Neural cell (in vitro differentiated cells): Measurements from ENCODE around the gene FIBCD1. TPM values are rescaled to one million over a fixed set of nuclear protein-coding genes. Genes with fewer than 3 reads are reported as not detected.

Experiments used
- H2AFZ ChIP-seq: fragments of 200-600, 300-800 bp; sonication (generic), shearing (Covaris generic); 2 replicates; pipeline ENCODE4 v1.6.0; 2014; ENCODE audit warnings: low read depth, mild to moderate bottlenecking, antibody characterized with exemption, low read length, moderate library complexity
- H3F3A ChIP-seq: fragments of 200-600 bp; shearing (Covaris generic); 2 replicates; pipeline ENCODE4 v1.6.1; 2016; ENCODE audit warnings: mild to moderate bottlenecking, moderate library complexity, mixed read lengths, antibody characterized with exemption, low read length; ENCODE audit not compliant: insufficient read depth, poor library complexity, severe bottlenecking
- H3K27ac ChIP-seq: fragments of 200-600, 300-800 bp; sonication (generic), shearing (Covaris generic); 2 replicates; pipeline ENCODE4 v1.5.1; 2014; ENCODE audit warnings: mild to moderate bottlenecking, low read length, moderate library complexity
- H3K27me3 ChIP-seq: fragments of 300-800, 200-600 bp; sonication (generic), shearing (Covaris generic); 2 replicates; pipeline ENCODE4 v1.6.0; 2014; ENCODE audit warnings: mild to moderate bottlenecking, low read depth, low read length, moderate library complexity; ENCODE audit not compliant: insufficient read depth
- H3K36me3 ChIP-seq: fragments of 300-800, 200-600 bp; sonication (generic), shearing (Covaris generic); 2 replicates; pipeline ENCODE4 v1.5.1; 2014; ENCODE audit warnings: mild to moderate bottlenecking, antibody characterized with exemption, low read length, moderate library complexity; ENCODE audit not compliant: insufficient read depth
- H3K4me2 ChIP-seq: fragments of 300-800, 200-600 bp; sonication (generic), shearing (Covaris generic); 2 replicates; pipeline ENCODE4 v1.6.0; 2014; ENCODE audit warnings: mild to moderate bottlenecking, low read length
- H3K4me3 ChIP-seq: fragments of 300-800, 200-600 bp; sonication (generic), shearing (Covaris generic); 2 replicates; pipeline ENCODE4 v1.5.1; 2014; ENCODE audit warnings: mild to moderate bottlenecking, low read length, moderate library complexity
- H3K79me2 ChIP-seq: fragments of 200-600 bp; shearing (Covaris generic); replicated peaks from 2 replicates; pipeline ENCODE4 v1.6.0; 2014; ENCODE audit warnings: mild to moderate bottlenecking, low read length, moderate library complexity; ENCODE audit not compliant: insufficient read depth
- H3K9ac ChIP-seq: fragments of 300-800, 200-600 bp; sonication (generic), shearing (Covaris generic); 2 replicates; pipeline ENCODE4 v1.6.1; 2016; ENCODE audit warnings: mild to moderate bottlenecking, low read length, mixed read lengths
- H3K9me2 ChIP-seq: fragments of 200-600 bp; shearing (Covaris generic); 2 replicates; pipeline ENCODE4 v1.6.1; 2016; ENCODE audit warnings: mild to moderate bottlenecking, low read length, mixed read lengths; ENCODE audit not compliant: insufficient read depth
- H3K9me3 ChIP-seq: fragments of 200-600, 300-800 bp; sonication (generic), shearing (Covaris generic); 2 replicates; pipeline ENCODE4 v1.6.1; 2016; ENCODE audit warnings: mild to moderate bottlenecking, mixed run types, low read length, moderate library complexity, mixed read lengths
- H4K20me1 ChIP-seq: fragments of 200-600 bp; shearing (Covaris generic); 2 replicates; pipeline ENCODE4 v1.6.1; 2016; ENCODE audit warnings: mild to moderate bottlenecking, mixed run types; ENCODE audit not compliant: insufficient read depth
- CTCF ChIP-seq: fragments of 450-650 bp; IDR thresholded peaks from 2 replicates; pipeline ENCODE4 v1.5.1; 2014; ENCODE audit warnings: antibody characterized with exemption, mild to moderate bottlenecking, moderate library complexity; ENCODE audit not compliant: poor library complexity, severe bottlenecking
- EP300 ChIP-seq: fragments of 450-650 bp; conservative IDR thresholded peaks from 2 replicates; pipeline ENCODE4 v1.6.1; 2014; ENCODE audit warnings: antibody characterized with exemption, mild to moderate bottlenecking, moderate library complexity; ENCODE audit not compliant: poor library complexity, severe bottlenecking
- EZH2 ChIP-seq: fragments of 200-600, 300-800 bp; shearing (Covaris generic), sonication (generic); IDR thresholded peaks from 2 replicates; pipeline ENCODE4 v1.6.1; 2014; ENCODE audit warnings: antibody characterized with exemption, low read length, borderline replicate concordance, mild to moderate bottlenecking; ENCODE audit not compliant: insufficient read depth, poor library complexity, severe bottlenecking
- MXI1 ChIP-seq: fragments of 450-650 bp; conservative IDR thresholded peaks from 2 replicates; pipeline ENCODE4 v1.6.1; 2014; ENCODE audit warnings: antibody characterized with exemption, mild to moderate bottlenecking; ENCODE audit not compliant: poor library complexity, severe bottlenecking
- POLR2AphosphoS5 ChIP-seq: IDR thresholded peaks from 2 replicates; pipeline ENCODE4 v1.6.1; 2012
- RAD21 ChIP-seq: fragments of 450-650 bp; conservative IDR thresholded peaks from 2 replicates; pipeline ENCODE4 v1.6.1; 2014; ENCODE audit warnings: antibody characterized with exemption, mild to moderate bottlenecking, moderate library complexity
- REST ChIP-seq: IDR thresholded peaks from 2 replicates; pipeline ENCODE4 v1.6.1; 2012; ENCODE audit warnings: borderline replicate concordance
- SMC3 ChIP-seq: fragments of 450-650 bp; conservative IDR thresholded peaks from 2 replicates; pipeline ENCODE4 v1.6.1; 2014; ENCODE audit warnings: antibody characterized with exemption, mild to moderate bottlenecking, moderate library complexity; ENCODE audit not compliant: poor library complexity
- TAF1 ChIP-seq: IDR thresholded peaks from 2 replicates; pipeline ENCODE4 v1.6.1; 2012; ENCODE audit warnings: low read depth
- polyA plus RNA-seq: library from polyadenylated mRNA; depleted of rRNA; stranded (reverse); fragments of >200 nt; gene quantifications from 2 replicates; pipeline ENCODE4 v1.2.3, GENCODE V29; 2014

Gene FIBCD1
- polyA plus RNA-seq, 1 donor from 2014 or later, result 2.7 TPM

GRCh38 chr9:130868230-130868629 lies 70.8 kb downstream of the FIBCD1 start:
- H3K9me3 ChIP-seq, result no peaks in the 10 kb centered on the region
- H3F3A ChIP-seq, result no peaks in the 10 kb centered on the region
- no peaks in the 10 kb centered on the region for H3K9me2 ChIP-seq
- H3K79me2 ChIP-seq, result peaks cover 11% of the 10 kb centered on the region
- H3K36me3 ChIP-seq, result peaks cover 6% of the 10 kb centered on the region
- H3K27ac ChIP-seq, result no peak overlapping the region
- no peak overlapping the region for H3K4me2 ChIP-seq
- TF ChIP-seq EP300 (no peak), EZH2 (no peak), REST (no peak), RAD21 (no peak), MXI1 (no peak), SMC3 (no peak), POLR2AphosphoS5 (no peak), TAF1 (no peak), CTCF (no peak)
- H3K4me3 ChIP-seq, result no peak overlapping the region
- no peak overlapping the region for H3K9ac ChIP-seq
- no peaks in the 10 kb centered on the region for H3K27me3 ChIP-seq
- H2AFZ ChIP-seq, result no peak overlapping the region
- peaks cover 10% of the 10 kb centered on the region for H4K20me1 ChIP-seq

- H2AFZ ChIP-seq, result no peak overlapping the region
- H3K27me3 ChIP-seq, result no peaks in the 10 kb centered on the region
- H3K4me2 ChIP-seq, result no peak overlapping the region
- peaks cover 10% of the 10 kb centered on the region for H4K20me1 ChIP-seq
- TF ChIP-seq MXI1 (no peak), CTCF (no peak), REST (no peak), RAD21 (no peak), EZH2 (no peak), EP300 (no peak), TAF1 (no peak), POLR2AphosphoS5 (no peak), SMC3 (no peak)
- no peaks in the 10 kb centered on the region for H3F3A ChIP-seq
- H3K9me3 ChIP-seq, result no peaks in the 10 kb centered on the region
- H3K36me3 ChIP-seq, result peaks cover 4% of the 10 kb centered on the region
- no peak overlapping the region for H3K27ac ChIP-seq
- no peak overlapping the region for H3K4me3 ChIP-seq
- no peak overlapping the region for H3K9ac ChIP-seq
- peaks cover 11% of the 10 kb centered on the region for H3K79me2 ChIP-seq
- H3K9me2 ChIP-seq, result no peaks in the 10 kb centered on the region
Measured at GRCh38 chr9:130867556-130867955, 71.5 kb downstream of the FIBCD1 start.
